Thyroid gland (tissue), 4 donors: ENCODE measurements around the gene EEIG2.

Experiments
- POLR2A ChIP-seq, 2 donors: fragments of 450-650 bp; IDR thresholded peaks; one replicate each; pipeline ENCODE4 v1.6.1; 2017; ENCODE audit warnings: antibody characterized with exemption in 2 of 2, mild to moderate bottlenecking in 2 of 2, moderate library complexity in 1 of 2
- TF ChIP-seq, protein P1 (sequence below), 6 experiments: fragments of 200-600 bp in 3 of 6; fragments of 450-650 bp in 3 of 6; sonication (generic) in 3 of 6; IDR thresholded peaks; one replicate each; pipeline ENCODE4 v1.5.1; 2016 to 2019; ENCODE audit warnings: antibody characterized with exemption in 6 of 6, mild to moderate bottlenecking in 2 of 6, inconsistent platforms in 1 of 6, moderate library complexity in 1 of 6

DNA sequence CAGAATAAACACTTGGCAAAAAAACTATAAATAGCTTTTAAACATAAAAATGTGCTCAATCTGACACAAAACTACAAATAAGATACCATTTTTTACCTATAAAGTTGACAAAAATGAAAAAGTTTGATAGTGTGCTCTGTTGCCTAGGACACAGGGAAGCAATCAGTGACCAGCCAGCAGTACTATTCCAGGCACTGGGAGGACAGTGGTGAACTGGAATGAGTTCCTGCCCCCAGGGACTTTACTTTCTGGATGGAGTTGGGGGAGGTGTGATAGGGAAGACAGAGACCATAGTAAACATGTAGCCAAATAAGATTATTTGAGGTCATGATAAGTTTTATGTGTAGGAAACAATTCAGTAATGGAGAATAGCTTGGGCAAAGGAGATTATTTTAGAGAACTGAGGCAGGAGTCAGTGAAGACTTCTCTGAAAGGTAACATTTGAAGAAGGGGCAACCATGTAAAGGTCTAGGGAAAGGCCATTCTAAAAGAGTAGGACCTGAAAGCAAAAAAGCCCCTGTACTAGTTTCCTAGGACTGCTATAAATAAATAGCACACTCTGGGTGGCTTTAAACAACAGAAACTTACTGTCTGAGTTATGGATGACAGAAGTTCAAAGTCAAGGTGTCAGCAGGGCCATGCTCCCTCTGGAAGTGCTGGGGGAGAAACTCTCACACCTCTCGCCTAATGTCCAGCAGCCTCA lies 42.0 kb downstream of the EEIG2 start:
- TF ChIP-seq, protein P1, sequence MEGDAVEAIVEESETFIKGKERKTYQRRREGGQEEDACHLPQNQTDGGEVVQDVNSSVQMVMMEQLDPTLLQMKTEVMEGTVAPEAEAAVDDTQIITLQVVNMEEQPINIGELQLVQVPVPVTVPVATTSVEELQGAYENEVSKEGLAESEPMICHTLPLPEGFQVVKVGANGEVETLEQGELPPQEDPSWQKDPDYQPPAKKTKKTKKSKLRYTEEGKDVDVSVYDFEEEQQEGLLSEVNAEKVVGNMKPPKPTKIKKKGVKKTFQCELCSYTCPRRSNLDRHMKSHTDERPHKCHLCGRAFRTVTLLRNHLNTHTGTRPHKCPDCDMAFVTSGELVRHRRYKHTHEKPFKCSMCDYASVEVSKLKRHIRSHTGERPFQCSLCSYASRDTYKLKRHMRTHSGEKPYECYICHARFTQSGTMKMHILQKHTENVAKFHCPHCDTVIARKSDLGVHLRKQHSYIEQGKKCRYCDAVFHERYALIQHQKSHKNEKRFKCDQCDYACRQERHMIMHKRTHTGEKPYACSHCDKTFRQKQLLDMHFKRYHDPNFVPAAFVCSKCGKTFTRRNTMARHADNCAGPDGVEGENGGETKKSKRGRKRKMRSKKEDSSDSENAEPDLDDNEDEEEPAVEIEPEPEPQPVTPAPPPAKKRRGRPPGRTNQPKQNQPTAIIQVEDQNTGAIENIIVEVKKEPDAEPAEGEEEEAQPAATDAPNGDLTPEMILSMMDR (IDR thresholded peaks at IDR 0.05), result no peak
- TF ChIP-seq POLR2A (IDR thresholded peaks at IDR 0.05), result no peak
